Cortex of kidney (tissue), 1 donor: ENCODE measurements around the gene PCDH18.
"Not testable (repeated sequence)": the region's sequence is repeated elsewhere in the genome, so short reads cannot be mapped to it uniquely, and the experiment has no call there.

Experiments used
- DNase-seq: peaks from one replicate; lab custom pipeline; 2025; lab: John Stamatoyannopoulos, UW

PCDH18 gene, protein sequence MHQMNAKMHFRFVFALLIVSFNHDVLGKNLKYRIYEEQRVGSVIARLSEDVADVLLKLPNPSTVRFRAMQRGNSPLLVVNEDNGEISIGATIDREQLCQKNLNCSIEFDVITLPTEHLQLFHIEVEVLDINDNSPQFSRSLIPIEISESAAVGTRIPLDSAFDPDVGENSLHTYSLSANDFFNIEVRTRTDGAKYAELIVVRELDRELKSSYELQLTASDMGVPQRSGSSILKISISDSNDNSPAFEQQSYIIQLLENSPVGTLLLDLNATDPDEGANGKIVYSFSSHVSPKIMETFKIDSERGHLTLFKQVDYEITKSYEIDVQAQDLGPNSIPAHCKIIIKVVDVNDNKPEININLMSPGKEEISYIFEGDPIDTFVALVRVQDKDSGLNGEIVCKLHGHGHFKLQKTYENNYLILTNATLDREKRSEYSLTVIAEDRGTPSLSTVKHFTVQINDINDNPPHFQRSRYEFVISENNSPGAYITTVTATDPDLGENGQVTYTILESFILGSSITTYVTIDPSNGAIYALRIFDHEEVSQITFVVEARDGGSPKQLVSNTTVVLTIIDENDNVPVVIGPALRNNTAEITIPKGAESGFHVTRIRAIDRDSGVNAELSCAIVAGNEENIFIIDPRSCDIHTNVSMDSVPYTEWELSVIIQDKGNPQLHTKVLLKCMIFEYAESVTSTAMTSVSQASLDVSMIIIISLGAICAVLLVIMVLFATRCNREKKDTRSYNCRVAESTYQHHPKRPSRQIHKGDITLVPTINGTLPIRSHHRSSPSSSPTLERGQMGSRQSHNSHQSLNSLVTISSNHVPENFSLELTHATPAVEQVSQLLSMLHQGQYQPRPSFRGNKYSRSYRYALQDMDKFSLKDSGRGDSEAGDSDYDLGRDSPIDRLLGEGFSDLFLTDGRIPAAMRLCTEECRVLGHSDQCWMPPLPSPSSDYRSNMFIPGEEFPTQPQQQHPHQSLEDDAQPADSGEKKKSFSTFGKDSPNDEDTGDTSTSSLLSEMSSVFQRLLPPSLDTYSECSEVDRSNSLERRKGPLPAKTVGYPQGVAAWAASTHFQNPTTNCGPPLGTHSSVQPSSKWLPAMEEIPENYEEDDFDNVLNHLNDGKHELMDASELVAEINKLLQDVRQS

DNA sequence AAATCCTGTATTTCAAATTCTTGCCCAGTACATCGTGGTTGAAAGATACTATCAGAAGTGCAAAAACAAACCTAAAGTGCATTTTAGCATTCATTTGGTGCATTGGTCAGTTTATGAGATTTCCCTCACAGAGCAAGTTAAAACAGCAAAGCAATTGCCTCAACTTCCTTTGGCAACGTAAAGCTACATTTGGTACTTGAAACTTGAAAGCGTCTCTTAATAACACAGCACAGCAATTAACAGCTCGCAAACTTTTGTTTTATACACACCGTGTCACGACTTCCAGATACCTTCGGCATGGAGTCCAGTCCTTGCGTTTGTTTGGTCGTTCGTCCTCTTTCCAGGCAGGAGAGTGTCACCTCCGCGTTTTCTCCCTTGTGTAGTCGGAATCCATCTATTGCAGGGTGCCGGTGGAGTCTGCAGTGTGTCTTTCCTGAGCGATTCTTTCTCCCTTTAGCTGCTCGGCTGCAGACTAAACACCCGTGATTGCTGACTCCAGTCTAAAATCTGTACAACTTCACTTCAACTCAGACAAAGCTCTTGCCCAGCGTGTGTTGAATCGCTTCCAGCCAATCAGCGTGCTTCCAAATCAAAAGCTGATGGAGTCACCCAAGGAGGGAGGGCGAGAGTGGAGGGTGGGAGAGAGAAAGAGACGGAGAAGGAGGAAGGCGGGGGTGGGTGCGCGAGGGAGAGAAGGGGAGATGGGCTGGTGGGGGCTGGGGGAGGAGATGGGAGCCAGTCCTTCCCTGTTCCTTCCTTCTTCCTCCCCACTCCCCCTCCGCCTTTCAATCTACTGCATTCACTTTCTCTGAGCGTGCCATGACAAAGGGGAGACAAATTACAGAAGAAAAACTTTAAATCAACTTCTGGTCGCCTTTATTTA, at the start of gene PCDH18:
PCDH18 (minus strand) TSS at position 509 of the 883 bp plus-strand sequence; CDS start at position 103, 406 bp downstream.
- no peak for DNase-seq

DNA sequence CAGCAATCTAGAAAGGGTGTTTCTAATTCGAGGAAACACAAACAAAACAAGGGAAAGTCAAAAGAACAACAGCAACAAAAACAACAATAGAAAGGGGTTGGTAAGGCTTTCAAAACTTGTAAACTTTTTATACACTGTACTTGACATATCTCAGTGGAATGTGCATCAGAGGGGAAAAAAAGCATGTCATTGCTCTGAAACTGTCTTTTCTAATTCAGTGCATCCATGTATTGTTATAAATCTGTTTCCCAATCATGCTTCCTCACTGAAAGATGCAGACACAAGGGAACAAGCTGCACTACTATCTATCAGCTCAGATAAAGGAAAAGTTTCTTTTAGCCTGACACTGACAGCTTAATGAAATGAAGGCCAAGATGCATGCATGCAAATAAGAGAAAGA, 44.2 kb upstream of the PCDH18 start:
- no peak for DNase-seq

- DNase-seq = peak; percentile 3
These were observed 40.4 kb upstream of the PCDH18 start for GRCh38 chr4:137572647-137573046.

GRCh38 chr4:137572163-137572562, 39.9 kb upstream of the PCDH18 start:
- no peak for DNase-seq

DNA sequence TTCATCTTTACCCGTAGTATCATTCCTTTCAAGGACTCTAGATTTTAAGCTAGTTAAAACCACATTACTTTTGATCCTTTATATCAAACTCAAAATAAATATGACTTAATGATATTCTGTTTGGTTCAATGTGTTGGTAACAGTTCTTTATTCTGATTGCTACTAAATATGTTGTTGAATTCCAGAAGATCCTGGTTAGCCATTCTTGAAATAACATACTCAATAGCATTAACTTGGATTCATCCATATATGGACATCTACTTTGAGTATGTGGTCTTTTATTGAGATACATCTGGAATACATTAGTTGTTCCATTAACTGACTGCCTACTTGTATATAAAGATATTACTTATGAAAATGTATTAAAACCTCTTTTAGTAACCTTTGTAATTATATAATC, 27.5 kb upstream of the PCDH18 start:
- no peak for DNase-seq

GRCh38 chr4:137558951-137559350, 26.7 kb upstream of the PCDH18 start:
- DNase-seq = no peak

GRCh38 chr4:137545461-137545861, 13.2 kb upstream of the PCDH18 start:
- DNase-seq = no peak

DNA sequence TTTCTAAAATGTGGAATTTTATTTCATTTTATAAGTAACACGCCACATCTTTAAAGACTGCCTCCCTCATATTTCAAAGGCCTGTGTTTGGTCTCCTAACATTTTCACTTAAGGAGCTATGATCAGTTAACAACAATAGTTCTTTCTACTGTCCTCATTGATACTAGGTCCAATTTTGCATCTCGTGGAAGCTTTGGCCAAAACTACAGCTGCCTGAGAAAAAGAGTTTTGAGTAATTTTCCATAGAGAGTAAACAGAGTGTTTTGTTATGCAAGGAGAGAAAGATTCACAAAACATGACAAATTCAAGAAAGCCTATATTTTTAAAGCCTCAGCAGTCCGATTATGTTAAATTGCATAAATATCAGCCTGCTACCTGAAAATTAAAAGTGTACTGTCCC, 11.4 kb upstream of the PCDH18 start:
- no peak for DNase-seq

- DNase-seq = no peak
These were observed 10.9 kb upstream of the PCDH18 start for GRCh38 chr4:137543198-137543597.

- no peak for DNase-seq
These were observed 9.8 kb upstream of the PCDH18 start for GRCh38 chr4:137541876-137542646.

- no peak for DNase-seq
These were observed 8.9 kb upstream of the PCDH18 start for GRCh38 chr4:137541181-137541580.

DNA sequence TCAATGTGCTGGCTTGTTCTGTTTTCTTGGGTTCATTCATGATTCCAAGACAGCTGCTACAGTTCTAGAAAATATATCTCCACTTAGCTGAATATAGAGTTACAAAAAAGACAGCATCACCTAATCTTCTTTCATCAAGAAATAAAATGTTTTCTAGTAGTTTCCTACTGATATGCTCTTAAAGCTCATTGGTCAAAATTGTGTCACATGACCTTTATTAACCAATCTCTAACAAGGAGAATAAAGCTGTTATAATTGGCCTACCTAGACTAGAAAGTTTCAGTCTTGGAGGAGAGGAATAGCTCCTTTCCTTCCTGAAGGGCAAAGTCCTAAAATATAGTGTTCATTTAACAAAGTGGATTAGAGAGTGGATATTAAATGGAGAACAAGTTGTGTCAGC, 8.1 kb upstream of the PCDH18 start:
- DNase-seq = no peak

DNA sequence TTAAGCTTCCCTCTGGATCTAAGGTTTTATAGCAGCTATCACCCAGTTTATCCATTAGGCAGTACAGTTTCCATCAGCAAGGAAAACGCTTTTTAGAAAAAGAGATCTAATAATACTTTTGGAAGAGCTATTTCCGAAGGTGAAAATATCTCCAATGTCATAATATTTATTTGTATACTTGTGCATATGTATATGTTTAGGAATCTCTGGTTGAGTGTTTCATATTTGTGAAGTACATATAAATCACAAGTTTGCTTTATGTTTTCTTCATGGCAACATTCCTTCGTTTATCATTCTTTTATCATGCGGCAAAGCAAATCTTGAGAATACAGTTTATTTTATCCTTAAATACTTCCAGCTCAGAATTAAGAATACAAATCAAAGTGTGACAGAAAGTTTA, 6.2 kb upstream of the PCDH18 start:
- no peak for DNase-seq

DNA sequence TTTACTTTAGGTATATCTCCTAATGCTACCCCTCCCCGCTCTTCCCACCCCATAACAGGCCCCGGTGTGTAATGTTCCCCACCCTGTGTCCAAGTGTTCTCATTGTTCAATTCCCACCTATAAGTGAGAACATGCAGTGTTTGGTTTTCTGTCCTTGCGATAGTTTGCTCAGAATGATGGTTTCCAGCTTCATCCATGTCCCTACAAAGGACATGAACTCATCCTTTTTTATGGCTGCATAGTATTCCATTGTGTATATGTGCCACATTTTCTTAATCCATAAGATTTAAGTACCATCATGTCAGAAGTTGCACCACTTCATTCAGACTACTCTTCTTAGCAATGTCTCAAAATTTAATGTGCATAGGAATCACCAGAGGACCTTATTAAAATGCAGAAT, 5.5 kb upstream of the PCDH18 start:
- not testable (repeated sequence) for DNase-seq

DNA sequence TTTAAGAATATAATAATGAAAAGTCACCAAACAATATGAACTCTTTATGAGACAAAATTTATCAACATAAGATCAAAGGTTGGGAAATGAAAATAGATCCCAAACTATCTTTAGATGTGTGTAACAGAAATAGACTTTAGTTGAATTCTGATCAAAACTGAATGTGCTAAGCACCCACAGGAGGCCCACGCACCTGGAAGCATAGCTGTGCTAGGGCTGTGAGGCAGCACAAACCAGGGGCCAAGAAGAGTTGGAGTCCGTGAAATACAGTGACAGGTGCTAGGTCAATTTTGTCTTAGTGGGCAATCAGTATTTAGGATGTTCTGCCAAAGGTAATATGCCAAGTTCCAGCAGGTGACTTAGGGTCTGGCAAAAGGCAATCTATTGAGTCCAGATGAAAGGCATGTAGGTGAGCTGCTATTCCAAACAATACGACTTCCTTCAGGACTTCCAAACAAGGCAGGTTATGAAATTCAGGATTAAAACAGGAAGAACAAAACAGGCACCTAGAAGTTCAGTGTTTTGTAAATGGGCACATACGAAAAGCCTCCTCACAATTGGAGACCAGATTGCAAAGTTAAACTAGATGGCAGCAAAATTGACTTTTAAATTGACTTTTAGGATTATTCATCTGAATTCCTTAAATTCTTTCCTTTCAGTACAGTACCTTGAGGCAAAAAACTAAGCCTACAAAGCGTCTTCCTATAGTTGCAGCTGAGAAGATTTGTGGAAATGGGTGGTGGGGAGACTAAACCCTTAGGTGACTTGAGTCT, 4.7 kb upstream of the PCDH18 start:
- DNase-seq = no peak

DNA sequence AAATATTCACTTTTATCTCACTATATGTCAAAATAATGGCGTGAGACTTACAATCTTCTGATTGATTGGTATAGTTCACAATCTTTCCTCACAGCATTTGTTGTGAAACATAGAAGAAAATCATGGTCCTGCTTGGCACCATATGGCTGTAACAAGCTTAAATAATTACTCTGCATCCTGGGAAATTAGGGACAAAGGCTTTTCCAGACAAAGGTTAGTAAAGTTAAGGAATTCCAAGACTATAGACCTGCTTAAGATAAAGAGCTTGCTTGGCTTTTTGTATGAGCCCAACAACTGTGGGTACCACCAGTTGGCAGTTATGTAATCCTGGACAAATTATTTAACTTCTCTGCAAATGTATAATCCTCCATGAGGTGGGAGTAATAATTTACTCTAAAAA, 3.4 kb upstream of the PCDH18 start:
- no peak for DNase-seq

GRCh38 chr4:137534516-137534915, 2.2 kb upstream of the PCDH18 start:
- no peak for DNase-seq

DNA sequence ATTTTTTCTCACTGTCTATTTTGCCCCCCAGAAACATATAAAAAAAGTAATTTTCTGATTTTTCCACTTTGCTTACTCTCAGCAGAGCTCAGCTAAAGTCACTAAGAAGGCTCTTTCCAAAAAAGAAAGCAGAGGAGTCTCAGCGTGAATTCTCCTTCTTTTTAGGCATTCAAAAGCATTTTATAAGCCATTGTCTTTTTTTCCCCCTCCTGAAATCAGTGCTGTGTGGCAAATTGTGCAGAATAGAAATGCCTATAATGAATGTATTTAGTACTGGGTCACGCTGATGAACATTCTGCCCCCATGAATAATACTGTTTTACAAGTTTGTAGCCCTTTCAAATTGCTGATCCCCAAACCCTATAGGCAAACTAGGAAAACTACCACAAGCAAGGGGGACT, 1.6 kb upstream of the PCDH18 start:
- no peak for DNase-seq

DNA sequence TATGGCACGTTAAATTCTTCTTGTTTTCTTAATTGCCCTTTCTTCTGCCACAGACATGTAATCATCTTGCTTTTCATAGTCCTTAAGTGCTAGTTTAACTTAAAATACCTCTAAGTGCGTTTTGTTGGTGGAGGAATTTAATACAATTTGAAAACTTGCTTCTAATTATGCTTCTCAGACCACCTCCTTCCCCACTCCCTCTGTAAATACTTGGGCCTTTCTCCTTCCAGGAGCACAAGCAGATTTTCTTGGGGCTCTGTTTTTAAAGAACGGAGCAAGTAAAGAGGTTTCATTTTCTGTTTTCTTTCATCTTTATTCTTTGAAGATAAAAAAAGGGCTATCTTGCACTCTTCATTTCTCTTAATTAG, 559 bp upstream of the PCDH18 start:
- DNase-seq = no peak
